Vagina (tissue), 2 donors: Measurements from ENCODE around the gene GGCX. TPM values are rescaled to one million over a fixed set of nuclear protein-coding genes. Genes with fewer than 3 reads are reported as not detected.
A peak's percentile ranks its signal among the peaks of the same experiment; 100 is the strongest.
"Not testable (repeated sequence)": the region's sequence is repeated elsewhere in the genome, so short reads cannot be mapped to it uniquely, and the experiment has no call there.

ENCODE experiments used
- DNase-seq, 2 donors: peaks; one replicate each; pipeline ENCODE4 v3.0.0-alpha.2; 2017; ENCODE audit errors: extremely low spot score in 2 of 2
- H3K27ac ChIP-seq: fragments of 200-600 bp; sonication (generic); one replicate; pipeline ENCODE4 v1.5.1; 2019
- H3K27me3 ChIP-seq: fragments of 200-600 bp; sonication (generic); one replicate; pipeline ENCODE4 v1.5.1; 2019
- H3K36me3 ChIP-seq, 2 donors: fragments of 200-600 bp; sonication (generic); one replicate each; pipeline ENCODE4 v1.5.1; 2017 to 2019
- H3K4me1 ChIP-seq: fragments of 200-600 bp; sonication (generic); one replicate; pipeline ENCODE4 v1.5.1; 2019
- H3K4me3 ChIP-seq, 2 donors: fragments of 200-600 bp; sonication (generic); 1 replicate in 1 of 2; 2 replicates in 1 of 2; pipeline ENCODE4 v1.5.1; 2016 to 2019
- H3K9me3 ChIP-seq: fragments of 200-600 bp; sonication (generic); one replicate; pipeline ENCODE4 v1.5.1; 2019
- CTCF ChIP-seq, 3 experiments: fragments of 450-650 bp in 2 of 3; fragments of 200-600 bp in 1 of 3; sonication (generic) in 1 of 3; IDR thresholded peaks; one replicate each; pipeline ENCODE4 v1.5.1; 2017 to 2019; ENCODE audit warnings: antibody characterized with exemption in 3 of 3, mild to moderate bottlenecking in 2 of 3, moderate library complexity in 2 of 3
- POLR2A ChIP-seq, 2 donors: fragments of 450-650 bp; IDR thresholded peaks; one replicate each; pipeline ENCODE4 v1.6.1; 2017; ENCODE audit warnings: antibody characterized with exemption in 2 of 2, mild to moderate bottlenecking in 2 of 2, moderate library complexity in 2 of 2
- POLR2AphosphoS5 ChIP-seq, 2 donors: sonication (generic); formaldehyde crosslinking; IDR thresholded peaks; one replicate each; pipeline ENCODE4 v1.9.0; 2017; ENCODE audit warnings: antibody characterized with exemption in 2 of 2, mild to moderate bottlenecking in 2 of 2, low read depth in 1 of 2; ENCODE audit not compliant: insufficient read depth in 1 of 2
- intact Hi-C: fragments of 100-400 bp; cut with DNase I; formaldehyde crosslinking; loops from one replicate; pipeline ENCODE4 v1.15.1; 2023
- total RNA-seq: library from RNA; depleted of rRNA; stranded (reverse); fragments of >200 nt; gene quantifications from one replicate; pipeline ENCODE4 v1.2.3, GENCODE V29; 2016

Gene GGCX
- total RNA-seq, 1 donor from 2014 or later = 18.2 TPM

GRCh38 chr2:85594715-85595300 lies 33.5 kb upstream of the GGCX start:
- intact Hi-C loops = no loop called here
- Histone ChIP-seq H3K36me3 (peaks cover 0 to 17% of the 10 kb centered on the region in 2 donors), H3K27ac (peak overlapping the region; percentile 90), H3K4me1 (peaks cover 48% of the 10 kb centered on the region), H3K9me3 (no peaks in the 10 kb centered on the region), H3K4me3 (peak overlapping the region; percentile 85 to 95), H3K27me3 (no peaks in the 10 kb centered on the region)
- TF ChIP-seq POLR2AphosphoS5 (IDR thresholded peaks at IDR 0.05; ENCODE audit: insufficient read depth in 1 of 2, low read depth in 1 of 2) (no peak), CTCF (IDR thresholded peaks at IDR 0.05) (no peak), POLR2A (IDR thresholded peaks at IDR 0.05) (no peak)
- DNase-seq = no peak

GRCh38 chr2:85593023-85593422 lies 31.7 kb upstream of the GGCX start:
- no peak for TF ChIP-seq POLR2AphosphoS5 (IDR thresholded peaks at IDR 0.05; ENCODE audit: insufficient read depth in 1 of 2, low read depth in 1 of 2)
- no peak for TF ChIP-seq CTCF (IDR thresholded peaks at IDR 0.05)
- TF ChIP-seq POLR2A (IDR thresholded peaks at IDR 0.05) = no peak
- no peak overlapping the region for H3K27ac ChIP-seq
- peaks cover 0 to 9% of the 10 kb centered on the region in 2 donors for H3K36me3 ChIP-seq
- no peaks in the 10 kb centered on the region for H3K9me3 ChIP-seq
- H3K27me3 ChIP-seq = no peaks in the 10 kb centered on the region
- no peak overlapping the region for H3K4me3 ChIP-seq
- peaks cover 63% of the 10 kb centered on the region for H3K4me1 ChIP-seq
- DNase-seq = no peak
- intact Hi-C loops = no loop called here

GRCh38 chr2:85592299-85592698 lies 31.0 kb upstream of the GGCX start:
- intact Hi-C loops, H3K9me3 ChIP-seq, H3K4me3 ChIP-seq, H3K27ac ChIP-seq, H3K27me3 ChIP-seq, H3K36me3 ChIP-seq, DNase-seq: not testable (repeated sequence)
- H3K4me1 ChIP-seq = peaks cover 68% of the 10 kb centered on the region

- Histone ChIP-seq H3K9me3 (no peaks in the 10 kb centered on the region), H3K4me1 (peaks cover 68% of the 10 kb centered on the region), H3K4me3 (no peak overlapping the region), H3K27me3 (no peaks in the 10 kb centered on the region), H3K27ac (peak overlapping the region; percentile 39), H3K36me3 (no peaks in the 10 kb centered on the region)
- intact Hi-C loops = no loop called here
- no peak for DNase-seq
- TF ChIP-seq POLR2A (IDR thresholded peaks at IDR 0.05) = no peak
- no peak for TF ChIP-seq CTCF (IDR thresholded peaks at IDR 0.05)
- no peak for TF ChIP-seq POLR2AphosphoS5 (IDR thresholded peaks at IDR 0.05; ENCODE audit: insufficient read depth in 1 of 2, low read depth in 1 of 2)
Observed at GRCh38 chr2:85591563-85591962, 30.3 kb upstream of the GGCX start.

GRCh38 chr2:85590950-85591349 lies 29.7 kb upstream of the GGCX start:
- H3K4me1 ChIP-seq = peaks cover 68% of the 10 kb centered on the region

More at GRCh38 chr2:85590950-85591349, 29.7 kb upstream of the GGCX start:
- intact Hi-C loops = no loop called here
- TF ChIP-seq CTCF (IDR thresholded peaks at IDR 0.05) (no peak), POLR2A (IDR thresholded peaks at IDR 0.05) (no peak), POLR2AphosphoS5 (IDR thresholded peaks at IDR 0.05; ENCODE audit: insufficient read depth in 1 of 2, low read depth in 1 of 2) (no peak)
- no peaks in the 10 kb centered on the region for H3K9me3 ChIP-seq
- H3K4me3 ChIP-seq = no peak overlapping the region
- no peaks in the 10 kb centered on the region for H3K27me3 ChIP-seq
- no peak for DNase-seq
- peak overlapping the region; percentile 39 for H3K27ac ChIP-seq
- H3K36me3 ChIP-seq = no peaks in the 10 kb centered on the region
